CD14-positive monocyte (primary cell): Measurements from ENCODE around the gene EXOC2. TPM values are rescaled to one million over a fixed set of nuclear protein-coding genes. Genes with fewer than 3 reads are reported as not detected.
"Not testable (repeated sequence)": the region's sequence is repeated elsewhere in the genome, so short reads cannot be mapped to it uniquely, and the experiment has no call there.

Experiments used
- DNase-seq, 3 donors: peaks; one replicate each; pipeline ENCODE4 v3.0.0-alpha.2; 2011 to 2022
- H2AFZ ChIP-seq: 2 replicates; pipeline ENCODE4 v1.6.0; 2012; ENCODE audit warnings: mild to moderate bottlenecking, low read depth, low read length, inconsistent platforms; ENCODE audit not compliant: insufficient read depth, poor library complexity, severe bottlenecking
- H3K27ac ChIP-seq, 2 donors: 1 replicate in 1 of 2; 2 replicates in 1 of 2; pipeline ENCODE4 v1.5.1; 2012 to 2013; ENCODE audit warnings: low read length in 2 of 2, control low read depth in 1 of 2, inconsistent platforms in 1 of 2, low read depth in 1 of 2, mild to moderate bottlenecking in 1 of 2
- H3K27me3 ChIP-seq, 2 donors: one replicate each; pipeline versions ENCODE4 v1.6.0 to v1.6.1; 2011 to 2013; ENCODE audit warnings: low read length in 2 of 2; ENCODE audit not compliant: control insufficient read depth in 2 of 2, insufficient read depth in 2 of 2
- H3K36me3 ChIP-seq, 2 donors: replicated peaks in 1 of 2; 1 replicate in 1 of 2; 2 replicates in 1 of 2; pipeline versions ENCODE4 v1.5.1 to v1.6.1; 2012 to 2013; ENCODE audit warnings: low read length in 2 of 2, control low read depth in 1 of 2, inconsistent platforms in 1 of 2, mild to moderate bottlenecking in 1 of 2; ENCODE audit not compliant: insufficient read depth in 2 of 2, control insufficient read depth in 1 of 2
- H3K4me1 ChIP-seq, 2 donors: 1 replicate in 1 of 2; 2 replicates in 1 of 2; pipeline versions ENCODE4 v1.5.1 to v1.6.1; 2012 to 2013; ENCODE audit warnings: low read length in 2 of 2, control low read depth in 1 of 2, inconsistent platforms in 1 of 2, mild to moderate bottlenecking in 1 of 2, moderate library complexity in 1 of 2; ENCODE audit not compliant: insufficient read depth in 2 of 2, control insufficient read depth in 1 of 2
- H3K4me2 ChIP-seq: replicated peaks from 2 replicates; pipeline ENCODE3; 2012; ENCODE audit warnings: low read length, moderate library complexity, mild to moderate bottlenecking; ENCODE audit not compliant: poor library complexity, severe bottlenecking; ENCODE audit errors: extremely low read depth
- H3K4me3 ChIP-seq, 3 experiments: fragments of 200-600 bp in 1 of 3; sonication (generic) in 1 of 3; replicated peaks in 1 of 3; 1 replicate in 2 of 3; 2 replicates in 1 of 3; pipeline ENCODE4 v1.5.1; 2011 to 2013; ENCODE audit warnings: low read length in 3 of 3, mild to moderate bottlenecking in 3 of 3, control low read depth in 2 of 3, low read depth in 2 of 3, inconsistent platforms in 1 of 3, moderate library complexity in 1 of 3
- H3K79me2 ChIP-seq: 2 replicates; pipeline ENCODE4 v1.6.0; 2012; ENCODE audit warnings: mild to moderate bottlenecking, control low read depth, inconsistent platforms, low read length, moderate library complexity; ENCODE audit not compliant: insufficient read depth
- H3K9ac ChIP-seq: 2 replicates; pipeline ENCODE4 v1.6.0; 2017; ENCODE audit warnings: low read length, mild to moderate bottlenecking; ENCODE audit not compliant: insufficient read depth, poor library complexity, severe bottlenecking
- H3K9me3 ChIP-seq, 2 donors: replicated peaks in 1 of 2; 1 replicate in 1 of 2; 2 replicates in 1 of 2; pipeline versions ENCODE4 v1.5.1 to v1.6.1; 2012 to 2013; ENCODE audit warnings: low read length in 2 of 2, control low read depth in 1 of 2; ENCODE audit not compliant: control insufficient read depth in 1 of 2, insufficient read depth in 1 of 2
- H4K20me1 ChIP-seq: 2 replicates; pipeline ENCODE4 v1.6.0; 2012; ENCODE audit warnings: mild to moderate bottlenecking, low read length, control low read depth, moderate library complexity; ENCODE audit not compliant: insufficient read depth
- H3K27ac Mint-ChIP-seq, 7 donors: one replicate each; pipeline ENCODE4 v1.8.0; 2020; ENCODE audit warnings: mild to moderate bottlenecking in 7 of 7, mixed read lengths in 7 of 7, moderate library complexity in 6 of 7, inconsistent platforms in 2 of 7
- H3K27me3 Mint-ChIP-seq, 3 donors: one replicate each; pipeline ENCODE4 v1.8.0; 2021 to 2022; ENCODE audit warnings: low read depth in 3 of 3, mild to moderate bottlenecking in 3 of 3, mixed read lengths in 3 of 3, moderate library complexity in 3 of 3, inconsistent platforms in 1 of 3
- H3K36me3 Mint-ChIP-seq, 2 donors: one replicate each; pipeline ENCODE4 v1.8.0; 2020; ENCODE audit warnings: mixed read lengths in 2 of 2, inconsistent platforms in 1 of 2, mild to moderate bottlenecking in 1 of 2
- H3K4me1 Mint-ChIP-seq: one replicate; pipeline ENCODE4 v1.8.0; 2020; ENCODE audit warnings: mild to moderate bottlenecking, mixed read lengths
- H3K4me3 Mint-ChIP-seq, 2 donors: one replicate each; pipeline ENCODE4 v1.8.0; 2020; ENCODE audit warnings: mild to moderate bottlenecking in 2 of 2, mixed read lengths in 2 of 2, moderate library complexity in 1 of 2
- H3K9me3 Mint-ChIP-seq, 7 donors: one replicate each; pipeline ENCODE4 v1.8.0; 2020 to 2022; ENCODE audit warnings: mixed read lengths in 7 of 7, mild to moderate bottlenecking in 6 of 7, moderate library complexity in 6 of 7, inconsistent platforms in 2 of 7
- WGBS: methylation state at CpG from one replicate; pipeline ENCODE4 v1.1.5; 2013; ENCODE audit warnings: missing lambda C conversion rate; ENCODE audit not compliant: insufficient coverage; 5-methylcytosine and 5-hydroxymethylcytosine counted together
- intact Hi-C, 2 donors: fragments of 100-400 bp; cut with micrococcal nuclease; formaldehyde crosslinking; loops; one replicate each; pipeline versions ENCODE4 v1.15.0 to v1.15.1; 2023
- polyA plus RNA-seq, 3 donors: library from polyadenylated mRNA; depleted of rRNA in 1 of 3; unstranded in 2 of 3; stranded (reverse) in 1 of 3; fragments of 300-500 nt in 2 of 3; fragments of >200 nt in 1 of 3; fragmentation: Illumina TruSeq in 2 of 3; gene quantifications; 1 replicate in 2 of 3; 2 replicates in 1 of 3; pipeline ENCODE4 v1.2.3, GENCODE V29; 2012 to 2021
- TF ChIP-seq, protein P1 (sequence below): fragments of 200-600 bp; IDR thresholded peaks from one replicate; pipeline ENCODE4 v1.8.0; 2022; ENCODE audit warnings: antibody characterized with exemption, mild to moderate bottlenecking

EXOC2 gene
- polyA plus RNA-seq, 3 donors = 7.5 to 15.5 (median 12.0) TPM

DNA sequence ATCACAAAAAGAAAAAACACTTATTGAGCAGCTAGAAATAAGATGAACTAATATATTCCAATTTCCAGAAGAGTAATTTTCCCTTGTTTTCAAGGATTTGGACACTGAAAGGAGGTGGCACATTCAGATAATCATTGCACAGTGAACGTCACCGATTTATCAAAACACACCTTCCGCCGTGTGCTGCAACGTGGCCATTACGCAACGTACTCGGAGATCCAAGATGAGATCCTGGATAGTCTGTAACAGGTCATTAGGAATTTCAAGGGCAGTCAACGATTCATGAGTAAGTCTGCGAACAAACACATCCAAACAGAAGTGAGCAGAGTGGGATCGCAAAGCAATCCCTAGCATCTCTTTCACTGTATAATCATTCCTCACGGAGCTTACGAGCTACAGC is 129.1 kb downstream of the EXOC2 start:
- no peaks in the 10 kb centered on the region for H4K20me1 ChIP-seq
- H3K4me2 ChIP-seq = no peak overlapping the region
- H2AFZ ChIP-seq = no peak overlapping the region
- TF ChIP-seq, protein P1, sequence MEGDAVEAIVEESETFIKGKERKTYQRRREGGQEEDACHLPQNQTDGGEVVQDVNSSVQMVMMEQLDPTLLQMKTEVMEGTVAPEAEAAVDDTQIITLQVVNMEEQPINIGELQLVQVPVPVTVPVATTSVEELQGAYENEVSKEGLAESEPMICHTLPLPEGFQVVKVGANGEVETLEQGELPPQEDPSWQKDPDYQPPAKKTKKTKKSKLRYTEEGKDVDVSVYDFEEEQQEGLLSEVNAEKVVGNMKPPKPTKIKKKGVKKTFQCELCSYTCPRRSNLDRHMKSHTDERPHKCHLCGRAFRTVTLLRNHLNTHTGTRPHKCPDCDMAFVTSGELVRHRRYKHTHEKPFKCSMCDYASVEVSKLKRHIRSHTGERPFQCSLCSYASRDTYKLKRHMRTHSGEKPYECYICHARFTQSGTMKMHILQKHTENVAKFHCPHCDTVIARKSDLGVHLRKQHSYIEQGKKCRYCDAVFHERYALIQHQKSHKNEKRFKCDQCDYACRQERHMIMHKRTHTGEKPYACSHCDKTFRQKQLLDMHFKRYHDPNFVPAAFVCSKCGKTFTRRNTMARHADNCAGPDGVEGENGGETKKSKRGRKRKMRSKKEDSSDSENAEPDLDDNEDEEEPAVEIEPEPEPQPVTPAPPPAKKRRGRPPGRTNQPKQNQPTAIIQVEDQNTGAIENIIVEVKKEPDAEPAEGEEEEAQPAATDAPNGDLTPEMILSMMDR = no peak
- H3K36me3 ChIP-seq = peaks cover 45 to 67% of the 10 kb centered on the region in 2 donors
- intact Hi-C loops = no loop called here
- no peaks in the 10 kb centered on the region for H3K27me3 ChIP-seq
- H3K4me3 ChIP-seq = no peak overlapping the region
- Mint-ChIP-seq H3K27me3 (no peaks in the 10 kb centered on the region), H3K27ac (no peak overlapping the region), H3K4me3 (no peak overlapping the region), H3K9me3 (no peaks in the 10 kb centered on the region), H3K4me1 (no peaks in the 10 kb centered on the region), H3K36me3 (peaks cover 48 to 52% of the 10 kb centered on the region in 2 donors)
- no peaks in the 10 kb centered on the region for H3K9me3 ChIP-seq
- no peaks in the 10 kb centered on the region for H3K79me2 ChIP-seq
- no peak overlapping the region for H3K9ac ChIP-seq
- no peaks in the 10 kb centered on the region for H3K4me1 ChIP-seq
- DNase-seq = no peak
- H3K27ac ChIP-seq = no peak overlapping the region
- WGBS = 97% methylated on average over 6 of the region's 13 CpGs

DNA sequence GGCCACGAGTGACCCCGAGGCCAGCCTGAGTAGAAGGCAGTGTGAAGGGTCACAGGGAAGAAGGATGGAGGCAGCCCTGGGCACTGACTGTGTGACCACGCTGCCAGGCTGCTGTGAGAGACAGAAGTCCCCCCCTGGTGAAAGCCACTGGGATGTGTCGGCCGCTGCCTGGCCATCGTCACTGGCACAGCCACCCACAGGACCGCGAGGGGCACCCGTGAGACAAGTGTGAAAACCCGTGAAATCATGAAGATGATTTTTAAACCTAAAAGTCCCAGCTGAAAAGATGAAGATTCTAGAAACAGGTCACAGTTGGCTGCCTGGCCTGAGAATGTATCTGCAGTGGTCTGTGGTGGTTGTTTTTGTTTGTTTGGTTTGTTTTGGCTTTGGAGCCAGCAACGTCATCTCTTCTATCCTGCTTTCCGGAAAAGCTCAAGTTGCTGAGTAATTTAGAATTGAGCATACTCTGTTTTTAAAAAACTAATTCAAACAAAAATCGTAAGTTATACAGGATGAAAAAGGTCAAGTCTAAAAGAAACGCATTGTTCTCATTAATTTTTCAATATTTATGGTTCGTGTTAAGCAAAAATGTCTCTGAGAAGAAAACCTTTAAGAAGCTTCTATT is 130.8 kb downstream of the EXOC2 start:
- intact Hi-C loops = no loop called here
- H3K4me2 ChIP-seq = no peak overlapping the region
- no peak overlapping the region for H2AFZ ChIP-seq
- H3K27ac ChIP-seq = no peak overlapping the region
- peaks cover 0 to 1% (median 0%) of the 10 kb centered on the region in 7 donors for H3K9me3 Mint-ChIP-seq
- H3K4me1 Mint-ChIP-seq = no peaks in the 10 kb centered on the region
- TF ChIP-seq, protein P1 = no peak
- H3K27me3 ChIP-seq = no peaks in the 10 kb centered on the region
- H3K36me3 Mint-ChIP-seq = peaks cover 43 to 45% of the 10 kb centered on the region in 2 donors
- no peaks in the 10 kb centered on the region for H4K20me1 ChIP-seq
- H3K36me3 ChIP-seq = peaks cover 37 to 62% of the 10 kb centered on the region in 2 donors
- no peaks in the 10 kb centered on the region for H3K4me1 ChIP-seq
- H3K9ac ChIP-seq = no peak overlapping the region
- no peak overlapping the region for H3K4me3 Mint-ChIP-seq
- peak overlapping the region in 2 of 7 donors; percentile 30 to 57 for H3K27ac Mint-ChIP-seq
- no peaks in the 10 kb centered on the region for H3K9me3 ChIP-seq
- DNase-seq = no peak
- peaks cover 0 to 1% (median 0%) of the 10 kb centered on the region in 3 donors for H3K27me3 Mint-ChIP-seq
- H3K4me3 ChIP-seq = no peak overlapping the region
- 96% methylated on average over 3 of the region's 15 CpGs for WGBS
- no peaks in the 10 kb centered on the region for H3K79me2 ChIP-seq

DNA sequence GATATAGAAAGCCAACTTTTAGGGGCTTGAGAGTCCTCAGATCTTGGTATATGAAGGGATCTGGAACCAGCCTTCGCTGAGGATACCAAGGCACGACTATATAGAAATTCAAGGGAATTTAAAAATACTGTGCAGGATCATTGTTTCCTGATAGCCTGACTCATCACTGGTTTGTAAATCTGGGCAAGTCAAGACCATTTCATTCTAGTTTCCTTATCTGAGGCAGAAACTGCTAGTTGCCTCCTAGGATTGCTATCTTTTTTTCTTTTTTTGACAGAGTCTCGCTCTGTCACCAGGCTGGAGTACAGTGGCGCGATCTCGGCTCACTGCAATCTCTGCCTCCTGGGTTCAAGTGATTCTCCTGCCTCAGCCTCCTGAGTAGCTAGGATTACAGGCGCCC is 131.6 kb downstream of the EXOC2 start:
- H3K9ac ChIP-seq, H3K27me3 Mint-ChIP-seq, intact Hi-C loops, H3K4me3 ChIP-seq, H3K4me1 ChIP-seq, H3K4me1 Mint-ChIP-seq, H3K27me3 ChIP-seq, DNase-seq, H3K27ac ChIP-seq, H2AFZ ChIP-seq, H3K9me3 ChIP-seq, H4K20me1 ChIP-seq, H3K79me2 ChIP-seq, H3K4me3 Mint-ChIP-seq, H3K4me2 ChIP-seq, H3K9me3 Mint-ChIP-seq: not testable (repeated sequence)
- Mint-ChIP-seq H3K36me3 (peaks cover 47 to 49% of the 10 kb centered on the region in 2 donors), H3K27ac (peak overlapping the region in 1 of 7 donors; percentile 30)
- 95% methylated on average over 4 of the region's 7 CpGs for WGBS
- peaks cover 41 to 66% of the 10 kb centered on the region in 2 donors for H3K36me3 ChIP-seq
